Measurements from ENCODE around the gene CLDN24. TPM values are rescaled to one million over a fixed set of nuclear protein-coding genes. Genes with fewer than 3 reads are reported as not detected.

CLDN24 gene
- total and polyA plus RNA-seq, 2 donors (not counting 3 experiments of a cell fraction or from before 2014, with no cell fraction given), result not detected

DNA sequence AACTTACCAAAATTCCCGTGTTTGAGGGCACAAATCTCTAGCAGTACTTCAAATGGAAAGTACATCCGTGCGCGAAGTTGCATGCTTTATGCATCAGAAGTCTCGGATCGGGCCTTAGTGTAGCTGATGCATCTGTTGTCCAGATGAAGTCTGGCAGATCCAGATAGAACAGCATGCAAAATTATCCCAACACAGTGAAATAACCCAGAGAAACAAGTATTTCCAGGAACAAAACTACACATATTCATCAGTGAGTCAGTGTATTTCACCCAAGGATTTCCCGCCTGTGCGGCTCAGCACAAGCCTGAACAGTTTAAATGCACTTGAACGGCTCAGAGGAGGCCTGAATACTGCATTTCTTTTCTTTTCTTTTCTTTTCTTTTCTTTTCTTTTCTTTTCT is 27.4 kb upstream of the CLDN24 start:
- intact Hi-C loops (cut with micrococcal nuclease), result loop anchor here (1.0 kb wide), 1 partner anchor 14 kb away; no protein-coding TSS in a partner anchor
- Histone ChIP-seq H3K79me2 (ENCODE audit: control insufficient read depth, insufficient read depth, low read length) (no peaks in the 10 kb centered on the region), H3K4me2 (ENCODE audit: insufficient read depth, low read length) (no peak overlapping the region), H3K27ac (ENCODE audit: insufficient read depth, low read depth, low read length) (no peak overlapping the region), H4K20me1 (replicated peaks; ENCODE audit: control insufficient read depth, extremely low read depth, insufficient read depth, low read length) (no peaks in the 10 kb centered on the region), H3K9me3 (replicated peaks; ENCODE audit: control insufficient read depth, insufficient read depth, low read length) (no peaks in the 10 kb centered on the region), H3K27me3 (ENCODE audit: control insufficient read depth in 2 of 2, insufficient read depth in 2 of 2, low read length in 2 of 2) (no peaks in the 10 kb centered on the region), H3K9me1 (replicated peaks; ENCODE audit: control insufficient read depth, extremely low read depth, insufficient read depth, low read length) (no peaks in the 10 kb centered on the region), H3K9ac (replicated peaks; ENCODE audit: extremely low read depth, insufficient read depth, low read length) (no peak overlapping the region), H3K4me3 (replicated peaks in 1 of 3; ENCODE audit: insufficient read depth in 1 of 3, low read depth in 1 of 3, low read length in 3 of 3) (no peak overlapping the region), H3K36me3 (ENCODE audit: control insufficient read depth in 2 of 2, extremely low read depth in 1 of 2, insufficient read depth in 2 of 2, low read length in 2 of 2) (no peaks in the 10 kb centered on the region), H2AFZ (ENCODE audit: low read depth, low read length) (no peak overlapping the region), H3K4me1 (ENCODE audit: control insufficient read depth, extremely low read depth, insufficient read depth, low read length) (peaks cover 10% of the 10 kb centered on the region)
- ChIA-PET CTCF (no interaction called here), POLR2A (no interaction called here)
- DNase-seq (ENCODE audit: low read depth, low spot score) (no peak), FAIRE-seq (peak; percentile 26)
- dilution Hi-C loops (cut with MboI; ENCODE audit: extremely low pct_ligation_motif_present, low sequenced_read_pairs), result no loop called here
- TF ChIP-seq, protein P1, sequence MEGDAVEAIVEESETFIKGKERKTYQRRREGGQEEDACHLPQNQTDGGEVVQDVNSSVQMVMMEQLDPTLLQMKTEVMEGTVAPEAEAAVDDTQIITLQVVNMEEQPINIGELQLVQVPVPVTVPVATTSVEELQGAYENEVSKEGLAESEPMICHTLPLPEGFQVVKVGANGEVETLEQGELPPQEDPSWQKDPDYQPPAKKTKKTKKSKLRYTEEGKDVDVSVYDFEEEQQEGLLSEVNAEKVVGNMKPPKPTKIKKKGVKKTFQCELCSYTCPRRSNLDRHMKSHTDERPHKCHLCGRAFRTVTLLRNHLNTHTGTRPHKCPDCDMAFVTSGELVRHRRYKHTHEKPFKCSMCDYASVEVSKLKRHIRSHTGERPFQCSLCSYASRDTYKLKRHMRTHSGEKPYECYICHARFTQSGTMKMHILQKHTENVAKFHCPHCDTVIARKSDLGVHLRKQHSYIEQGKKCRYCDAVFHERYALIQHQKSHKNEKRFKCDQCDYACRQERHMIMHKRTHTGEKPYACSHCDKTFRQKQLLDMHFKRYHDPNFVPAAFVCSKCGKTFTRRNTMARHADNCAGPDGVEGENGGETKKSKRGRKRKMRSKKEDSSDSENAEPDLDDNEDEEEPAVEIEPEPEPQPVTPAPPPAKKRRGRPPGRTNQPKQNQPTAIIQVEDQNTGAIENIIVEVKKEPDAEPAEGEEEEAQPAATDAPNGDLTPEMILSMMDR (IDR thresholded peaks at IDR 0.05; ENCODE audit: extremely low read depth in 1 of 2, insufficient read depth in 1 of 2, low read depth in 1 of 2, low read length in 2 of 2), result no peak
- TF ChIP-seq EZH2 (IDR thresholded peaks at IDR 0.05; ENCODE audit: borderline replicate concordance, low read depth, low read length, severe bottlenecking) (no peak), JUN (IDR thresholded peaks at IDR 0.05; ENCODE audit: borderline replicate concordance, insufficient read depth, insufficient read length, low read depth) (no peak), POLR2A (IDR thresholded peaks at IDR 0.05; ENCODE audit: low read depth, low read length) (no peak), MYC (IDR thresholded peaks at IDR 0.05; ENCODE audit: low read depth, low read length) (no peak), POLR2AphosphoS5 (IDR thresholded peaks at IDR 0.05; ENCODE audit: insufficient read depth, low read depth, low read length) (no peak), GATA2 (IDR thresholded peaks at IDR 0.05; ENCODE audit: insufficient read depth, insufficient read length, low read depth, low read length) (no peak), FOS (IDR thresholded peaks at IDR 0.05; ENCODE audit: borderline replicate concordance, insufficient read depth, low read length) (no peak)
- TF ChIP-seq, protein P2, sequence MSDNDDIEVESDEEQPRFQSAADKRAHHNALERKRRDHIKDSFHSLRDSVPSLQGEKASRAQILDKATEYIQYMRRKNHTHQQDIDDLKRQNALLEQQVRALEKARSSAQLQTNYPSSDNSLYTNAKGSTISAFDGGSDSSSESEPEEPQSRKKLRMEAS (IDR thresholded peaks at IDR 0.05; ENCODE audit: insufficient read depth, insufficient read length), result no peak
- BruUV-seq (replicated peaks), result no TSS peak
